CD14-positive monocyte (primary cell): ENCODE measurements around the gene OSTC. TPM values are rescaled to one million over a fixed set of nuclear protein-coding genes. Genes with fewer than 3 reads are reported as not detected.
A peak's percentile ranks its signal among the peaks of the same experiment; 100 is the strongest.
"Not testable (repeated sequence)": the region's sequence is repeated elsewhere in the genome, so short reads cannot be mapped to it uniquely, and the experiment has no call there.

Source experiments
- DNase-seq, 3 donors: peaks; one replicate each; pipeline ENCODE4 v3.0.0-alpha.2; 2011 to 2022
- H2AFZ ChIP-seq: 2 replicates; pipeline ENCODE4 v1.6.0; 2012; ENCODE audit warnings: mild to moderate bottlenecking, low read depth, low read length, inconsistent platforms; ENCODE audit not compliant: insufficient read depth, poor library complexity, severe bottlenecking
- H3K27ac ChIP-seq, 2 donors: 1 replicate in 1 of 2; 2 replicates in 1 of 2; pipeline ENCODE4 v1.5.1; 2012 to 2013; ENCODE audit warnings: low read length in 2 of 2, control low read depth in 1 of 2, inconsistent platforms in 1 of 2, low read depth in 1 of 2, mild to moderate bottlenecking in 1 of 2
- H3K27me3 ChIP-seq, 2 donors: one replicate each; pipeline versions ENCODE4 v1.6.0 to v1.6.1; 2011 to 2013; ENCODE audit warnings: low read length in 2 of 2; ENCODE audit not compliant: control insufficient read depth in 2 of 2, insufficient read depth in 2 of 2
- H3K36me3 ChIP-seq, 2 donors: replicated peaks in 1 of 2; 1 replicate in 1 of 2; 2 replicates in 1 of 2; pipeline versions ENCODE4 v1.5.1 to v1.6.1; 2012 to 2013; ENCODE audit warnings: low read length in 2 of 2, control low read depth in 1 of 2, inconsistent platforms in 1 of 2, mild to moderate bottlenecking in 1 of 2; ENCODE audit not compliant: insufficient read depth in 2 of 2, control insufficient read depth in 1 of 2
- H3K4me1 ChIP-seq, 2 donors: 1 replicate in 1 of 2; 2 replicates in 1 of 2; pipeline versions ENCODE4 v1.5.1 to v1.6.1; 2012 to 2013; ENCODE audit warnings: low read length in 2 of 2, control low read depth in 1 of 2, inconsistent platforms in 1 of 2, mild to moderate bottlenecking in 1 of 2, moderate library complexity in 1 of 2; ENCODE audit not compliant: insufficient read depth in 2 of 2, control insufficient read depth in 1 of 2
- H3K4me2 ChIP-seq: replicated peaks from 2 replicates; pipeline ENCODE3; 2012; ENCODE audit warnings: low read length, moderate library complexity, mild to moderate bottlenecking; ENCODE audit not compliant: poor library complexity, severe bottlenecking; ENCODE audit errors: extremely low read depth
- H3K4me3 ChIP-seq, 3 experiments: fragments of 200-600 bp in 1 of 3; sonication (generic) in 1 of 3; replicated peaks in 1 of 3; 1 replicate in 2 of 3; 2 replicates in 1 of 3; pipeline ENCODE4 v1.5.1; 2011 to 2013; ENCODE audit warnings: low read length in 3 of 3, mild to moderate bottlenecking in 3 of 3, control low read depth in 2 of 3, low read depth in 2 of 3, inconsistent platforms in 1 of 3, moderate library complexity in 1 of 3
- H3K79me2 ChIP-seq: 2 replicates; pipeline ENCODE4 v1.6.0; 2012; ENCODE audit warnings: mild to moderate bottlenecking, control low read depth, inconsistent platforms, low read length, moderate library complexity; ENCODE audit not compliant: insufficient read depth
- H3K9ac ChIP-seq: 2 replicates; pipeline ENCODE4 v1.6.0; 2017; ENCODE audit warnings: low read length, mild to moderate bottlenecking; ENCODE audit not compliant: insufficient read depth, poor library complexity, severe bottlenecking
- H3K9me3 ChIP-seq, 2 donors: replicated peaks in 1 of 2; 1 replicate in 1 of 2; 2 replicates in 1 of 2; pipeline versions ENCODE4 v1.5.1 to v1.6.1; 2012 to 2013; ENCODE audit warnings: low read length in 2 of 2, control low read depth in 1 of 2; ENCODE audit not compliant: control insufficient read depth in 1 of 2, insufficient read depth in 1 of 2
- H4K20me1 ChIP-seq: 2 replicates; pipeline ENCODE4 v1.6.0; 2012; ENCODE audit warnings: mild to moderate bottlenecking, low read length, control low read depth, moderate library complexity; ENCODE audit not compliant: insufficient read depth
- H3K27ac Mint-ChIP-seq, 7 donors: one replicate each; pipeline ENCODE4 v1.8.0; 2020; ENCODE audit warnings: mild to moderate bottlenecking in 7 of 7, mixed read lengths in 7 of 7, moderate library complexity in 6 of 7, inconsistent platforms in 2 of 7
- H3K27me3 Mint-ChIP-seq, 3 donors: one replicate each; pipeline ENCODE4 v1.8.0; 2021 to 2022; ENCODE audit warnings: low read depth in 3 of 3, mild to moderate bottlenecking in 3 of 3, mixed read lengths in 3 of 3, moderate library complexity in 3 of 3, inconsistent platforms in 1 of 3
- H3K36me3 Mint-ChIP-seq, 2 donors: one replicate each; pipeline ENCODE4 v1.8.0; 2020; ENCODE audit warnings: mixed read lengths in 2 of 2, inconsistent platforms in 1 of 2, mild to moderate bottlenecking in 1 of 2
- H3K4me1 Mint-ChIP-seq: one replicate; pipeline ENCODE4 v1.8.0; 2020; ENCODE audit warnings: mild to moderate bottlenecking, mixed read lengths
- H3K4me3 Mint-ChIP-seq, 2 donors: one replicate each; pipeline ENCODE4 v1.8.0; 2020; ENCODE audit warnings: mild to moderate bottlenecking in 2 of 2, mixed read lengths in 2 of 2, moderate library complexity in 1 of 2
- H3K9me3 Mint-ChIP-seq, 7 donors: one replicate each; pipeline ENCODE4 v1.8.0; 2020 to 2022; ENCODE audit warnings: mixed read lengths in 7 of 7, mild to moderate bottlenecking in 6 of 7, moderate library complexity in 6 of 7, inconsistent platforms in 2 of 7
- CTCF ChIP-seq: fragments of 200-600 bp; IDR thresholded peaks from one replicate; pipeline ENCODE4 v1.8.0; 2022; ENCODE audit warnings: antibody characterized with exemption, mild to moderate bottlenecking
- WGBS: methylation state at CpG from one replicate; pipeline ENCODE4 v1.1.5; 2013; ENCODE audit warnings: missing lambda C conversion rate; ENCODE audit not compliant: insufficient coverage; 5-methylcytosine and 5-hydroxymethylcytosine counted together
- intact Hi-C, 2 donors: fragments of 100-400 bp; cut with micrococcal nuclease; formaldehyde crosslinking; loops; one replicate each; pipeline versions ENCODE4 v1.15.0 to v1.15.1; 2023
- polyA plus RNA-seq, 3 donors: library from polyadenylated mRNA; depleted of rRNA in 1 of 3; unstranded in 2 of 3; stranded (reverse) in 1 of 3; fragments of 300-500 nt in 2 of 3; fragments of >200 nt in 1 of 3; fragmentation: Illumina TruSeq in 2 of 3; gene quantifications; 1 replicate in 2 of 3; 2 replicates in 1 of 3; pipeline ENCODE4 v1.2.3, GENCODE V29; 2012 to 2021

Gene OSTC
- polyA plus RNA-seq, 3 donors: 68.5 to 156 (median 149) TPM

GRCh38 chr4:108709722-108710121, 59.3 kb downstream of the OSTC start:
- Mint-ChIP-seq H3K36me3 (no peaks in the 10 kb centered on the region), H3K27me3 (peaks cover 4 to 9% (median 5%) of the 10 kb centered on the region in 3 donors), H3K9me3 (peaks cover 0 to 4% (median 0%) of the 10 kb centered on the region in 7 donors), H3K27ac (peak overlapping the region in 1 of 7 donors; percentile 26), H3K4me3 (no peak overlapping the region), H3K4me1 (no peaks in the 10 kb centered on the region)
- H3K4me3 ChIP-seq: no peak overlapping the region
- H3K36me3 ChIP-seq: no peaks in the 10 kb centered on the region
- H3K4me2 ChIP-seq: no peak overlapping the region
- intact Hi-C loops: no loop called here
- no peak overlapping the region for H3K9ac ChIP-seq
- WGBS: no CpG with 5 or more reads among the region's 7 CpGs
- no peaks in the 10 kb centered on the region for H3K9me3 ChIP-seq
- no peak for TF ChIP-seq CTCF
- H3K4me1 ChIP-seq: no peaks in the 10 kb centered on the region
- no peak overlapping the region for H2AFZ ChIP-seq
- H3K27me3 ChIP-seq: no peaks in the 10 kb centered on the region
- no peak overlapping the region for H3K27ac ChIP-seq
- no peaks in the 10 kb centered on the region for H3K79me2 ChIP-seq
- no peak for DNase-seq
- H4K20me1 ChIP-seq: no peaks in the 10 kb centered on the region

DNA sequence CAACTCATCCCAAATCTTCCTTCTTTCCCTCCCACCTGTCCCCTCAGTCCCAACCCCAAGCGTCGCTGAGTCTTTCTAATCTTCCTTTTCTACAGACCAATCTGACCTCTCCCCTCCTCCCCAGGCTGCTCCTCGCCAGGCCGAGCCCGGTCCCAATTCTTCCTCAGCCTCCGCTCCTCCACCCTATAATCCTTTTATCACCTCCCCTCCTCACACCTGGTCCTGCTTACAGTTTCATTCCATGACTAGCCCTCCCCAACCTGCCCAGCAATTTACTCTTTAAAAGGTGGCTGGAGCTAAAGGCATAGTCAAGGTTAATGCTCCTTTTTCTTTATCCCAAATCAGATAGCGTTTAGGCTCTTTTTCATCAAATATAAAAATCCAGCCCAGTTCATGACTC, 60.2 kb downstream of the OSTC start:
- H3K27me3 ChIP-seq, H3K9ac ChIP-seq, DNase-seq, H3K4me3 ChIP-seq, H3K27ac ChIP-seq, H3K9me3 Mint-ChIP-seq, H3K4me1 Mint-ChIP-seq, H3K27me3 Mint-ChIP-seq, H4K20me1 ChIP-seq, H3K9me3 ChIP-seq, intact Hi-C loops, H2AFZ ChIP-seq, H3K36me3 Mint-ChIP-seq, H3K79me2 ChIP-seq, H3K4me2 ChIP-seq, H3K4me1 ChIP-seq, H3K27ac Mint-ChIP-seq, H3K4me3 Mint-ChIP-seq, H3K36me3 ChIP-seq: not testable (repeated sequence)
- 86% methylated on average over 6 of the region's 7 CpGs for WGBS
